Stimulated activated CD8-positive, alpha-beta memory T cell treated with anti-CD3 and anti-CD28 coated beads, Interleukin-7, amount 100 ng/mL, for 1 hour (primary cell): Measurements from ENCODE around the gene TRIP6.

Source experiments
- DNase-seq, 2 donors: peaks; one replicate each; pipeline ENCODE4 v3.0.0-alpha.2; 2020; ENCODE audit warnings: low read depth in 2 of 2

The TRIP6 gene

GRCh38 chr7:100867040-100867775 is at the start of gene TRIP6:
TRIP6 (plus strand) TSS chr7:100867387; CDS start chr7:100867498, 111 bp downstream.
- no peak for DNase-seq

- DNase-seq = no peak
Observed at GRCh38 chr7:100818366-100818765, 48.8 kb upstream of the TRIP6 start.

- DNase-seq = no peak
Observed at GRCh38 chr7:100818825-100819224, 48.4 kb upstream of the TRIP6 start.

GRCh38 chr7:100819586-100819985 is 47.6 kb upstream of the TRIP6 start:
- DNase-seq = no peak

GRCh38 chr7:100822236-100823139 is 44.7 kb upstream of the TRIP6 start:
- DNase-seq = no peak

- DNase-seq = no peak
Observed at GRCh38 chr7:100823140-100823525, 44.1 kb upstream of the TRIP6 start.

- no peak for DNase-seq
Observed at GRCh38 chr7:100823534-100823933, 43.7 kb upstream of the TRIP6 start.

- no peak for DNase-seq
Observed at GRCh38 chr7:100824499-100825214, 42.5 kb upstream of the TRIP6 start.

- DNase-seq = no peak
Observed at GRCh38 chr7:100825215-100825671, 41.9 kb upstream of the TRIP6 start.

GRCh38 chr7:100825751-100826513 is 41.3 kb upstream of the TRIP6 start:
- no peak for DNase-seq

GRCh38 chr7:100826514-100827329 is 40.5 kb upstream of the TRIP6 start:
- no peak for DNase-seq

GRCh38 chr7:100827330-100828226 is 39.6 kb upstream of the TRIP6 start, which contains the start of gene EPHB4:
EPHB4 (minus strand) TSS chr7:100827523; CDS start chr7:100827030, 493 bp downstream.
- DNase-seq = no peak

- no peak for DNase-seq
Observed at GRCh38 chr7:100829150-100829716, 38.0 kb upstream of the TRIP6 start.

- DNase-seq = no peak
Observed at GRCh38 chr7:100830396-100830795, 36.8 kb upstream of the TRIP6 start.

- DNase-seq = no peak
Observed at GRCh38 chr7:100832281-100832633, 34.9 kb upstream of the TRIP6 start.

- no peak for DNase-seq
Observed at GRCh38 chr7:100835903-100836811, 31.0 kb upstream of the TRIP6 start.

- DNase-seq = no peak
Observed at GRCh38 chr7:100836812-100837098, 30.4 kb upstream of the TRIP6 start.
